ENCODE measurements around the gene ARHGAP42.

DNA sequence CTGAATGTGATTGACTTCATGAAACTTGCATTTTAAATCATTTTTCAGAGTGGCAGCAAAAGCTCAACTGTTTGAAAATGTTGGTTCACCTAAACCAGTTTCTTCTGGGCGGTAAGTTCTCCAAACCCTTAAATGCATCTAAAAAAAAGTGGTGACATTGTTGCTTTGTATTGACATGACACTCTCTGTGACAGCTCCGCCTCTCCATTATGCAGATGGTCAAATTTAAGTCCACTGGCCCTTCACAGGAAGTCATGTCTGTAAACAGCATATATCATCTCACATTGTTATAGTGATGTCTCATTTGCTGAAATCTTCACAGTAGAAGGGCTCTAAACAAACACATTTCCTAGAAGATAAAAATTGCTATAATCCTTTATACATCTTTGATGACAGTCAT is 291.9 kb downstream of the ARHGAP42 start:
- TF ChIP-seq EZH2 (IDR thresholded peaks at IDR 0.05; ENCODE audit: borderline replicate concordance, low read depth, low read length, poor library complexity, severe bottlenecking), result no peak
- TF ChIP-seq, protein P1, sequence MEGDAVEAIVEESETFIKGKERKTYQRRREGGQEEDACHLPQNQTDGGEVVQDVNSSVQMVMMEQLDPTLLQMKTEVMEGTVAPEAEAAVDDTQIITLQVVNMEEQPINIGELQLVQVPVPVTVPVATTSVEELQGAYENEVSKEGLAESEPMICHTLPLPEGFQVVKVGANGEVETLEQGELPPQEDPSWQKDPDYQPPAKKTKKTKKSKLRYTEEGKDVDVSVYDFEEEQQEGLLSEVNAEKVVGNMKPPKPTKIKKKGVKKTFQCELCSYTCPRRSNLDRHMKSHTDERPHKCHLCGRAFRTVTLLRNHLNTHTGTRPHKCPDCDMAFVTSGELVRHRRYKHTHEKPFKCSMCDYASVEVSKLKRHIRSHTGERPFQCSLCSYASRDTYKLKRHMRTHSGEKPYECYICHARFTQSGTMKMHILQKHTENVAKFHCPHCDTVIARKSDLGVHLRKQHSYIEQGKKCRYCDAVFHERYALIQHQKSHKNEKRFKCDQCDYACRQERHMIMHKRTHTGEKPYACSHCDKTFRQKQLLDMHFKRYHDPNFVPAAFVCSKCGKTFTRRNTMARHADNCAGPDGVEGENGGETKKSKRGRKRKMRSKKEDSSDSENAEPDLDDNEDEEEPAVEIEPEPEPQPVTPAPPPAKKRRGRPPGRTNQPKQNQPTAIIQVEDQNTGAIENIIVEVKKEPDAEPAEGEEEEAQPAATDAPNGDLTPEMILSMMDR (conservative IDR thresholded peaks at IDR 0.05; ENCODE audit: low read depth, low read length), result no peak

All from A673 (cell line).